Stomach (tissue), 4 donors: Measurements from ENCODE around the gene CD48.

Source experiments
- POLR2AphosphoS5 ChIP-seq, 3 donors: sonication (generic); formaldehyde crosslinking; IDR thresholded peaks; one replicate each; pipeline ENCODE4 v1.6.1; 2016; ENCODE audit warnings: antibody characterized with exemption in 3 of 3
- TF ChIP-seq, protein P1 (sequence below), 7 experiments: fragments of 450-650 bp in 4 of 7; fragments of 200-600 bp in 3 of 7; sonication (generic) in 3 of 7; IDR thresholded peaks; one replicate each; pipeline ENCODE4 v1.5.1; 2016 to 2019; ENCODE audit warnings: antibody characterized with exemption in 7 of 7, control low read depth in 2 of 7, mild to moderate bottlenecking in 1 of 7

- TF ChIP-seq, protein P1, sequence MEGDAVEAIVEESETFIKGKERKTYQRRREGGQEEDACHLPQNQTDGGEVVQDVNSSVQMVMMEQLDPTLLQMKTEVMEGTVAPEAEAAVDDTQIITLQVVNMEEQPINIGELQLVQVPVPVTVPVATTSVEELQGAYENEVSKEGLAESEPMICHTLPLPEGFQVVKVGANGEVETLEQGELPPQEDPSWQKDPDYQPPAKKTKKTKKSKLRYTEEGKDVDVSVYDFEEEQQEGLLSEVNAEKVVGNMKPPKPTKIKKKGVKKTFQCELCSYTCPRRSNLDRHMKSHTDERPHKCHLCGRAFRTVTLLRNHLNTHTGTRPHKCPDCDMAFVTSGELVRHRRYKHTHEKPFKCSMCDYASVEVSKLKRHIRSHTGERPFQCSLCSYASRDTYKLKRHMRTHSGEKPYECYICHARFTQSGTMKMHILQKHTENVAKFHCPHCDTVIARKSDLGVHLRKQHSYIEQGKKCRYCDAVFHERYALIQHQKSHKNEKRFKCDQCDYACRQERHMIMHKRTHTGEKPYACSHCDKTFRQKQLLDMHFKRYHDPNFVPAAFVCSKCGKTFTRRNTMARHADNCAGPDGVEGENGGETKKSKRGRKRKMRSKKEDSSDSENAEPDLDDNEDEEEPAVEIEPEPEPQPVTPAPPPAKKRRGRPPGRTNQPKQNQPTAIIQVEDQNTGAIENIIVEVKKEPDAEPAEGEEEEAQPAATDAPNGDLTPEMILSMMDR (IDR thresholded peaks at IDR 0.05): no peak
- no peak for TF ChIP-seq POLR2AphosphoS5 (IDR thresholded peaks at IDR 0.05)
These were observed 58.0 kb downstream of the CD48 start for GRCh38 chr1:160653620-160654016.
